Measurements from ENCODE around the gene KRT79.

Gene KRT79

DNA sequence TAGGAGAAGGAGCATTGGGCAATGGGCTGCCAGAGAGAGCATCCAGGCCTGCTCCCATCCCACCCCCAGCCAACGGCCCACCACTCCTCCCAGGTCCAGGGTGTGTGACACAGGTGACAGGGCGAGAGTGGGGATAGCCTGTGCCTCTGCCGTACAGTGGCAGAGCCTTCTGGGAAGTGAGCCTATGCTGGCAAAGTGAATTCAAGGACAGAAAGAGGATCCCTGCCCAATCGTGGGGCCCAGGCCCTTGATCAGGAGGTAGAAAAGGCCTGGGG lies 553 bp upstream of the KRT79 start:
- ATAC-seq = no peak
- no peak for TF ChIP-seq GLIS3 (CRISPR knock-in tag; IDR thresholded peaks at IDR 0.05)

DNA sequence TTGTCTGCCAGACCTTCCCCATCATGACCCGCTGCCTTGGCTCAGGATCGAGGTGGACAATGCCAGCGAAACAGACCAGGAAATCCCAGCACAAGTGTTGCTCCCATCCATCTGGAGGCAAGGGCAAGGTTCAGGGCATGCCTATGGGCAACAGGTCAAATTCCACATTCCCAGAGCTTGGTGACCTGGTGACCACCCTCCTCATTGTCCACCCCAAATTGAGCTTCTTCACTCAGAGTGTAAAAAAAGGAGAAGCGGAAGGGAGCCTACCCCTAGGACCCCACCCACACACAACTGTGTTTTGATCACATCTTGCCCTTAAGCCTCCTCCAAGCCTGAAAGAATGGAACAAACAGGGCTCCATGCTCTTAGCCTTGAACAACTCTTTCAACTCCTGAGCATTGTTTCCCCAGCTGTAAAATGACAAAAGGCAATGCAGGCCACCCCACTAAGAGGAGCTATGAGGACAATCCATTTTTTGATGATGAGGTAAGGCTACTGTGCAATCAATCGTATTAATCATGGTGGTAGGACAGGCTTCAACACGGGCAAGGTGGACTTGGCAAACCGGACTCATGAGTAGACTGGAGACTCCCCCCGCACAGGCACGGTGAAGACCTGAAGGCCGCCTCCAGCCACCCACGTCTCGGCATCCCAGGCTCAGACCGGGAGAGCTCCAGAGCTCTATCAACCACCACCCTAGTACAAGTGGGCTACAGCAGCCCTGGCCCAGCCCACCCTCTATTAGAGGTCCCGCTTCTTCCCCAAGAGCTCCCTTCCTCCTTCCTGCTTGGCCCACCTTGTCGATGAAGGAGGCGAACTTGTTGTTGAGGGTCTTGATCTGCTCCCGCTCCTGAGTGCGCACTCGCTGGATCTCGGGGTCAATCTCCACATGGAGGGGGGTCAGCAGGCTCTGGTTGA lies 866 bp downstream of the KRT79 start:
- ATAC-seq = no peak
- TF ChIP-seq PPARA (CRISPR knock-in tag; IDR thresholded peaks at IDR 0.05; ENCODE audit: borderline replicate concordance) (no peak), TCF4 (CRISPR knock-in tag; IDR thresholded peaks at IDR 0.05; ENCODE audit: borderline replicate concordance) (no peak), ZFP3 (CRISPR knock-in tag; IDR thresholded peaks at IDR 0.05) (no peak), ESRRG (CRISPR knock-in tag; IDR thresholded peaks at IDR 0.05) (no peak), ISL1 (CRISPR knock-in tag; IDR thresholded peaks at IDR 0.05) (no peak), ZNF8 (CRISPR knock-in tag; IDR thresholded peaks at IDR 0.05) (no peak), CSDC2 (CRISPR knock-in tag; IDR thresholded peaks at IDR 0.05) (no peak), ZNF70 (CRISPR knock-in tag; IDR thresholded peaks at IDR 0.05) (no peak), OSR1 (CRISPR knock-in tag; IDR thresholded peaks at IDR 0.05) (no peak), BACH2 (CRISPR knock-in tag; IDR thresholded peaks at IDR 0.05; ENCODE audit: borderline replicate concordance) (no peak), ZNF565 (CRISPR knock-in tag; conservative IDR thresholded peaks at IDR 0.05; ENCODE audit: low read depth) (no peak), ARNTL (CRISPR knock-in tag; IDR thresholded peaks at IDR 0.05; ENCODE audit: borderline replicate concordance, low read depth) (no peak), TOX (CRISPR knock-in tag; IDR thresholded peaks at IDR 0.05; ENCODE audit: borderline replicate concordance) (no peak), RARB (CRISPR knock-in tag; IDR thresholded peaks at IDR 0.05) (no peak), ZFP30 (CRISPR knock-in tag; IDR thresholded peaks at IDR 0.05) (no peak), GLIS3 (CRISPR knock-in tag; IDR thresholded peaks at IDR 0.05) (no peak)
- TF ChIP-seq, protein P1, sequence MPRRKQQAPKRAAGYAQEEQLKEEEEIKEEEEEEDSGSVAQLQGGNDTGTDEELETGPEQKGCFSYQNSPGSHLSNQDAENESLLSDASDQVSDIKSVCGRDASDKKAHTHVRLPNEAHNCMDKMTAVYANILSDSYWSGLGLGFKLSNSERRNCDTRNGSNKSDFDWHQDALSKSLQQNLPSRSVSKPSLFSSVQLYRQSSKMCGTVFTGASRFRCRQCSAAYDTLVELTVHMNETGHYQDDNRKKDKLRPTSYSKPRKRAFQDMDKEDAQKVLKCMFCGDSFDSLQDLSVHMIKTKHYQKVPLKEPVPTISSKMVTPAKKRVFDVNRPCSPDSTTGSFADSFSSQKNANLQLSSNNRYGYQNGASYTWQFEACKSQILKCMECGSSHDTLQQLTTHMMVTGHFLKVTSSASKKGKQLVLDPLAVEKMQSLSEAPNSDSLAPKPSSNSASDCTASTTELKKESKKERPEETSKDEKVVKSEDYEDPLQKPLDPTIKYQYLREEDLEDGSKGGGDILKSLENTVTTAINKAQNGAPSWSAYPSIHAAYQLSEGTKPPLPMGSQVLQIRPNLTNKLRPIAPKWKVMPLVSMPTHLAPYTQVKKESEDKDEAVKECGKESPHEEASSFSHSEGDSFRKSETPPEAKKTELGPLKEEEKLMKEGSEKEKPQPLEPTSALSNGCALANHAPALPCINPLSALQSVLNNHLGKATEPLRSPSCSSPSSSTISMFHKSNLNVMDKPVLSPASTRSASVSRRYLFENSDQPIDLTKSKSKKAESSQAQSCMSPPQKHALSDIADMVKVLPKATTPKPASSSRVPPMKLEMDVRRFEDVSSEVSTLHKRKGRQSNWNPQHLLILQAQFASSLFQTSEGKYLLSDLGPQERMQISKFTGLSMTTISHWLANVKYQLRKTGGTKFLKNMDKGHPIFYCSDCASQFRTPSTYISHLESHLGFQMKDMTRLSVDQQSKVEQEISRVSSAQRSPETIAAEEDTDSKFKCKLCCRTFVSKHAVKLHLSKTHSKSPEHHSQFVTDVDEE (CRISPR knock-in tag; IDR thresholded peaks at IDR 0.05) = no peak
- TF ChIP-seq, protein P2, sequence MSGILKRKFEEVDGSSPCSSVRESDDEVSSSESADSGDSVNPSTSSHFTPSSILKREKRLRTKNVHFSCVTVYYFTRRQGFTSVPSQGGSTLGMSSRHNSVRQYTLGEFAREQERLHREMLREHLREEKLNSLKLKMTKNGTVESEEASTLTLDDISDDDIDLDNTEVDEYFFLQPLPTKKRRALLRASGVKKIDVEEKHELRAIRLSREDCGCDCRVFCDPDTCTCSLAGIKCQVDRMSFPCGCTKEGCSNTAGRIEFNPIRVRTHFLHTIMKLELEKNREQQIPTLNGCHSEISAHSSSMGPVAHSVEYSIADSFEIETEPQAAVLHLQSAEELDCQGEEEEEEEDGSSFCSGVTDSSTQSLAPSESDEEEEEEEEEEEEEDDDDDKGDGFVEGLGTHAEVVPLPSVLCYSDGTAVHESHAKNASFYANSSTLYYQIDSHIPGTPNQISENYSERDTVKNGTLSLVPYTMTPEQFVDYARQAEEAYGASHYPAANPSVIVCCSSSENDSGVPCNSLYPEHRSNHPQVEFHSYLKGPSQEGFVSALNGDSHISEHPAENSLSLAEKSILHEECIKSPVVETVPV (CRISPR knock-in tag; IDR thresholded peaks at IDR 0.05) = no peak
- TF ChIP-seq, protein P3, sequence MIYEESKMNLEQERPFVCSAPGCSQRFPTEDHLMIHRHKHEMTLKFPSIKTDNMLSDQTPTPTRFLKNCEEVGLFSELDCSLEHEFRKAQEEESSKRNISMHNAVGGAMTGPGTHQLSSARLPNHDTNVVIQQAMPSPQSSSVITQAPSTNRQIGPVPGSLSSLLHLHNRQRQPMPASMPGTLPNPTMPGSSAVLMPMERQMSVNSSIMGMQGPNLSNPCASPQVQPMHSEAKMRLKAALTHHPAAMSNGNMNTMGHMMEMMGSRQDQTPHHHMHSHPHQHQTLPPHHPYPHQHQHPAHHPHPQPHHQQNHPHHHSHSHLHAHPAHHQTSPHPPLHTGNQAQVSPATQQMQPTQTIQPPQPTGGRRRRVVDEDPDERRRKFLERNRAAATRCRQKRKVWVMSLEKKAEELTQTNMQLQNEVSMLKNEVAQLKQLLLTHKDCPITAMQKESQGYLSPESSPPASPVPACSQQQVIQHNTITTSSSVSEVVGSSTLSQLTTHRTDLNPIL (CRISPR knock-in tag; IDR thresholded peaks at IDR 0.05; ENCODE audit: low read depth) = no peak
- TF ChIP-seq, protein P4, sequence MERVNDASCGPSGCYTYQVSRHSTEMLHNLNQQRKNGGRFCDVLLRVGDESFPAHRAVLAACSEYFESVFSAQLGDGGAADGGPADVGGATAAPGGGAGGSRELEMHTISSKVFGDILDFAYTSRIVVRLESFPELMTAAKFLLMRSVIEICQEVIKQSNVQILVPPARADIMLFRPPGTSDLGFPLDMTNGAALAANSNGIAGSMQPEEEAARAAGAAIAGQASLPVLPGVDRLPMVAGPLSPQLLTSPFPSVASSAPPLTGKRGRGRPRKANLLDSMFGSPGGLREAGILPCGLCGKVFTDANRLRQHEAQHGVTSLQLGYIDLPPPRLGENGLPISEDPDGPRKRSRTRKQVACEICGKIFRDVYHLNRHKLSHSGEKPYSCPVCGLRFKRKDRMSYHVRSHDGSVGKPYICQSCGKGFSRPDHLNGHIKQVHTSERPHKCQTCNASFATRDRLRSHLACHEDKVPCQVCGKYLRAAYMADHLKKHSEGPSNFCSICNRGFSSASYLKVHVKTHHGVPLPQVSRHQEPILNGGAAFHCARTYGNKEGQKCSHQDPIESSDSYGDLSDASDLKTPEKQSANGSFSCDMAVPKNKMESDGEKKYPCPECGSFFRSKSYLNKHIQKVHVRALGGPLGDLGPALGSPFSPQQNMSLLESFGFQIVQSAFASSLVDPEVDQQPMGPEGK (CRISPR knock-in tag; IDR thresholded peaks at IDR 0.05; ENCODE audit: borderline replicate concordance) = no peak

DNA sequence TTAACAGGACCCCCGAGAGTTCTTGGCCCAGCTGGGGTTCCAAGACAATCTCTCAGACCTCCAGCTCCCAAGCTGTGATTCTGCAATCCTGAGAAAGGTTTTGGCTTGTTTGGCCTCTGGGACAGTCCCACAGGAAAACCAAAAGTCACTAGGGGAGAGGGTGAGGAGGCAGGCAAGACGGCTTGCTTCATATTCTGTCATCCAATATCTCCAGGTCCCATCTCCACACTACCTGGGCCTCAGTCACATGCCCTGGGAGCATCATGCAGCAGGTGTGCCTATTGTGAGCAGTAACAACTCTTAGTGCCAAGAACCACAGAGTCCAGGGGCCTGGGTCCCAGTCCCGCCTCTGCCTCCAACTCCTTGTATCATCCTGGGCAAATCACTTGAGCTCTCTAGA lies 1.7 kb downstream of the KRT79 start:
- ATAC-seq = no peak
- TF ChIP-seq PPARA (CRISPR knock-in tag; IDR thresholded peaks at IDR 0.05; ENCODE audit: borderline replicate concordance) (no peak), ZNF70 (CRISPR knock-in tag; IDR thresholded peaks at IDR 0.05) (no peak), ZFP30 (CRISPR knock-in tag; IDR thresholded peaks at IDR 0.05) (no peak), CSDC2 (CRISPR knock-in tag; IDR thresholded peaks at IDR 0.05) (no peak), ISL1 (CRISPR knock-in tag; IDR thresholded peaks at IDR 0.05) (no peak), TOX (CRISPR knock-in tag; IDR thresholded peaks at IDR 0.05; ENCODE audit: borderline replicate concordance) (no peak), GLIS3 (CRISPR knock-in tag; IDR thresholded peaks at IDR 0.05) (no peak), ARNTL (CRISPR knock-in tag; IDR thresholded peaks at IDR 0.05; ENCODE audit: borderline replicate concordance, low read depth) (no peak), BACH2 (CRISPR knock-in tag; IDR thresholded peaks at IDR 0.05; ENCODE audit: borderline replicate concordance) (no peak), ZNF8 (CRISPR knock-in tag; IDR thresholded peaks at IDR 0.05) (no peak), OSR1 (CRISPR knock-in tag; IDR thresholded peaks at IDR 0.05) (no peak), ESRRG (CRISPR knock-in tag; IDR thresholded peaks at IDR 0.05) (no peak), ZFP3 (CRISPR knock-in tag; IDR thresholded peaks at IDR 0.05) (no peak), RARB (CRISPR knock-in tag; IDR thresholded peaks at IDR 0.05) (no peak), ZNF565 (CRISPR knock-in tag; conservative IDR thresholded peaks at IDR 0.05; ENCODE audit: low read depth) (no peak)
- TF ChIP-seq, protein P2 (CRISPR knock-in tag; IDR thresholded peaks at IDR 0.05) = no peak
- TF ChIP-seq, protein P3 (CRISPR knock-in tag; IDR thresholded peaks at IDR 0.05; ENCODE audit: low read depth) = no peak

Data from SK-N-SH treated with all-trans-retinoic acid at 6 μM for 48 hours (cell line).